ENCODE measurements around the gene NMRK2.
"Not testable (repeated sequence)": the region's sequence is repeated elsewhere in the genome, so short reads cannot be mapped to it uniquely, and the experiment has no call there.

Gene NMRK2

GRCh38 chr19:3966051-3967017, 33.5 kb downstream of the NMRK2 start:
- DNase-seq, result no peak

- DNase-seq, result not testable (repeated sequence)
Measured at GRCh38 chr19:3967983-3968382, 35.1 kb downstream of the NMRK2 start.

GRCh38 chr19:3968556-3969434, 35.9 kb downstream of the NMRK2 start:
- DNase-seq, result no peak

GRCh38 chr19:3969435-3970312, 36.8 kb downstream of the NMRK2 start:
- DNase-seq, result no peak

GRCh38 chr19:3970313-3970807, 37.5 kb downstream of the NMRK2 start:
- no peak for DNase-seq

- peak; percentile 85 for DNase-seq
Measured at GRCh38 chr19:3970808-3971598, 38.1 kb downstream of the NMRK2 start, which contains the start of gene DAPK3. DAPK3 (minus strand) TSS chr19:3971099; CDS start chr19:3969735, 1,364 bp downstream.

GRCh38 chr19:3975144-3975543, 42.3 kb downstream of the NMRK2 start:
- DNase-seq, result no peak

- no peak for DNase-seq
Measured at GRCh38 chr19:3975637-3976087, 42.8 kb downstream of the NMRK2 start.

- DNase-seq, result no peak
Measured at GRCh38 chr19:3976495-3977241, 43.8 kb downstream of the NMRK2 start.

GRCh38 chr19:3977242-3978143, 44.6 kb downstream of the NMRK2 start:
- DNase-seq, result no peak

GRCh38 chr19:3978145-3978544, 45.3 kb downstream of the NMRK2 start:
- no peak for DNase-seq

GRCh38 chr19:3979289-3979673, 46.4 kb downstream of the NMRK2 start:
- DNase-seq, result no peak

GRCh38 chr19:3979674-3980352, 46.9 kb downstream of the NMRK2 start:
- no peak for DNase-seq

- DNase-seq, result no peak
Measured at GRCh38 chr19:3980353-3981251, 47.7 kb downstream of the NMRK2 start.

GRCh38 chr19:3981373-3981735, 48.5 kb downstream of the NMRK2 start:
- DNase-seq, result no peak

GRCh38 chr19:3981736-3982681, 49.1 kb downstream of the NMRK2 start:
- DNase-seq, result no peak
